Astrocyte (in vitro differentiated cells and primary cell): Measurements from ENCODE around the gene RAB8A. TPM values are rescaled to one million over a fixed set of nuclear protein-coding genes. Genes with fewer than 3 reads are reported as not detected.

ENCODE experiments used
- DNase-seq: peaks from one replicate; pipeline ENCODE4 v3.0.0-alpha.2; 2010; ENCODE audit warnings: low read depth
- FAIRE-seq: peaks from 2 replicates; lab custom pipeline; 2011; peaks lifted over from hg19 to GRCh38; lab: Jason Lieb, UNC
- H2AFZ ChIP-seq: 2 replicates; pipeline ENCODE4 v1.6.0; 2012; ENCODE audit warnings: low read depth, low read length, inconsistent platforms
- H3K27ac ChIP-seq: 2 replicates; pipeline ENCODE4 v1.5.1; 2011; ENCODE audit warnings: low read depth, low read length, inconsistent platforms
- H3K27me3 ChIP-seq: 2 replicates; pipeline ENCODE4 v1.6.0; 2011; ENCODE audit warnings: low read length, inconsistent platforms; ENCODE audit not compliant: insufficient read depth
- H3K36me3 ChIP-seq: 2 replicates; pipeline ENCODE4 v1.5.1; 2011; ENCODE audit warnings: low read length, inconsistent platforms; ENCODE audit not compliant: insufficient read depth
- H3K4me1 ChIP-seq: 2 replicates; pipeline ENCODE4 v1.5.1; 2011; ENCODE audit warnings: low read length, inconsistent platforms; ENCODE audit not compliant: insufficient read depth
- H3K4me2 ChIP-seq: 2 replicates; pipeline ENCODE4 v1.6.0; 2012; ENCODE audit warnings: low read length, inconsistent platforms
- H3K4me3 ChIP-seq: 2 replicates; pipeline ENCODE4 v1.5.1; 2011; ENCODE audit warnings: low read depth, mild to moderate bottlenecking, low read length, inconsistent platforms; ENCODE audit not compliant: insufficient read depth
- H3K79me2 ChIP-seq: 2 replicates; pipeline ENCODE4 v1.6.0; 2012; ENCODE audit warnings: mild to moderate bottlenecking, low read length, inconsistent platforms; ENCODE audit not compliant: insufficient read depth
- H3K9ac ChIP-seq: 2 replicates; pipeline ENCODE4 v1.6.0; 2012; ENCODE audit warnings: mild to moderate bottlenecking, low read length, inconsistent platforms
- H3K9me3 ChIP-seq: 2 replicates; pipeline ENCODE4 v1.5.1; 2012; ENCODE audit warnings: low read depth, mild to moderate bottlenecking, low read length, inconsistent platforms; ENCODE audit not compliant: insufficient read depth
- H4K20me1 ChIP-seq: 2 replicates; pipeline ENCODE4 v1.6.0; 2012; ENCODE audit warnings: low read length, inconsistent platforms; ENCODE audit not compliant: insufficient read depth
- H3K27ac Mint-ChIP-seq: one replicate; pipeline ENCODE4 v1.8.0; 2021; ENCODE audit warnings: mild to moderate bottlenecking, mixed read lengths; ENCODE audit not compliant: unreplicated experiment
- H3K27me3 Mint-ChIP-seq: one replicate; pipeline ENCODE4 v1.8.0; 2021; ENCODE audit warnings: low read depth, mixed read lengths; ENCODE audit not compliant: unreplicated experiment
- H3K36me3 Mint-ChIP-seq: one replicate; pipeline ENCODE4 v1.8.0; 2021; ENCODE audit warnings: low read depth, mixed read lengths; ENCODE audit not compliant: unreplicated experiment
- H3K4me1 Mint-ChIP-seq: one replicate; pipeline ENCODE4 v1.8.0; 2021; ENCODE audit warnings: low read depth, mixed read lengths; ENCODE audit not compliant: unreplicated experiment
- H3K4me3 Mint-ChIP-seq: one replicate; pipeline ENCODE4 v1.8.0; 2021; ENCODE audit warnings: mild to moderate bottlenecking, moderate library complexity, mixed read lengths; ENCODE audit not compliant: unreplicated experiment
- H3K9me3 Mint-ChIP-seq: one replicate; pipeline ENCODE4 v1.8.0; 2021; ENCODE audit warnings: mild to moderate bottlenecking, mixed read lengths; ENCODE audit not compliant: unreplicated experiment
- CTCF ChIP-seq: IDR thresholded peaks from 2 replicates; pipeline ENCODE4 v1.5.1; 2011; ENCODE audit warnings: low read depth, mild to moderate bottlenecking, inconsistent platforms, low read length, moderate library complexity; ENCODE audit not compliant: insufficient read depth
- EZH2 ChIP-seq: IDR thresholded peaks from 2 replicates; pipeline ENCODE4 v1.6.1; 2012; ENCODE audit warnings: mild to moderate bottlenecking, low read length, inconsistent platforms; ENCODE audit not compliant: insufficient read depth
- total RNA-seq: library from RNA; stranded (reverse); gene quantifications from 2 replicates; pipeline ENCODE4 v1.2.1, GENCODE V29; 2021

The RAB8A gene
- total RNA-seq, 1 donor from 2014 or later, result 80.5 TPM

GRCh38 chr19:16153582-16154336, 42.1 kb downstream of the RAB8A start:
- Histone ChIP-seq H2AFZ (no peak overlapping the region), H3K9me3 (no peaks in the 10 kb centered on the region)
- TF ChIP-seq CTCF, result no peak
- no peak for TF ChIP-seq EZH2

GRCh38 chr19:16154557-16154956, 42.9 kb downstream of the RAB8A start:
- H3K4me2 ChIP-seq, result no peak overlapping the region
- no peaks in the 10 kb centered on the region for H4K20me1 ChIP-seq
- H3K9me3 Mint-ChIP-seq, result no peaks in the 10 kb centered on the region
- no peaks in the 10 kb centered on the region for H3K79me2 ChIP-seq
- H3K27ac ChIP-seq, result no peak overlapping the region
- H3K4me3 ChIP-seq, result no peak overlapping the region
- H3K36me3 ChIP-seq, result no peaks in the 10 kb centered on the region
- H3K9me3 ChIP-seq, result no peaks in the 10 kb centered on the region
- no peak overlapping the region for H2AFZ ChIP-seq
- peaks cover 27% of the 10 kb centered on the region for H3K27me3 Mint-ChIP-seq
- H3K4me1 Mint-ChIP-seq, result no peaks in the 10 kb centered on the region
- H3K36me3 Mint-ChIP-seq, result no peaks in the 10 kb centered on the region
- H3K27me3 ChIP-seq, result no peaks in the 10 kb centered on the region
- no peak overlapping the region for H3K9ac ChIP-seq
- no peaks in the 10 kb centered on the region for H3K4me1 ChIP-seq
- H3K27ac Mint-ChIP-seq, result no peak overlapping the region
- DNase-seq (no peak), FAIRE-seq (no peak)
- H3K4me3 Mint-ChIP-seq, result no peak overlapping the region
- TF ChIP-seq CTCF (no peak), EZH2 (no peak)

More at GRCh38 chr19:16153582-16154336, 42.1 kb downstream of the RAB8A start:
- FAIRE-seq (no peak), DNase-seq (no peak)
- no peaks in the 10 kb centered on the region for H3K4me1 ChIP-seq
- H3K4me1 Mint-ChIP-seq, result no peaks in the 10 kb centered on the region
- H3K27ac Mint-ChIP-seq, result no peak overlapping the region
- no peak overlapping the region for H3K4me3 ChIP-seq
- H3K27me3 Mint-ChIP-seq, result peaks cover 27% of the 10 kb centered on the region
- no peaks in the 10 kb centered on the region for H3K36me3 Mint-ChIP-seq
- H3K79me2 ChIP-seq, result no peaks in the 10 kb centered on the region
- H3K27ac ChIP-seq, result no peak overlapping the region
- H3K4me2 ChIP-seq, result no peak overlapping the region
- no peaks in the 10 kb centered on the region for H3K27me3 ChIP-seq
- no peak overlapping the region for H3K4me3 Mint-ChIP-seq
- H3K9ac ChIP-seq, result no peak overlapping the region
- no peaks in the 10 kb centered on the region for H3K9me3 Mint-ChIP-seq
- no peaks in the 10 kb centered on the region for H3K36me3 ChIP-seq
- no peaks in the 10 kb centered on the region for H4K20me1 ChIP-seq

GRCh38 chr19:16155128-16155527, 43.4 kb downstream of the RAB8A start:
- Histone ChIP-seq H2AFZ (no peak overlapping the region), H3K4me2 (no peak overlapping the region), H3K4me1 (no peaks in the 10 kb centered on the region), H3K79me2 (no peaks in the 10 kb centered on the region), H3K27ac (no peak overlapping the region), H3K36me3 (no peaks in the 10 kb centered on the region), H4K20me1 (no peaks in the 10 kb centered on the region), H3K9ac (no peak overlapping the region), H3K9me3 (no peaks in the 10 kb centered on the region), H3K27me3 (no peaks in the 10 kb centered on the region), H3K4me3 (no peak overlapping the region)
- Mint-ChIP-seq H3K9me3 (no peaks in the 10 kb centered on the region), H3K27ac (no peak overlapping the region), H3K4me3 (no peak overlapping the region), H3K27me3 (peaks cover 27% of the 10 kb centered on the region), H3K36me3 (no peaks in the 10 kb centered on the region), H3K4me1 (no peaks in the 10 kb centered on the region)
- DNase-seq (no peak), FAIRE-seq (no peak)
- no peak for TF ChIP-seq EZH2
- no peak for TF ChIP-seq CTCF
